SK-N-SH (cell line): ENCODE measurements around the gene HLA-DQB2.

Experiments
- CHD2 ChIP-seq: fragments of 150-350 bp; IDR thresholded peaks from 2 replicates; pipeline ENCODE4 v1.6.1; 2018; ENCODE audit warnings: low read length; ENCODE audit not compliant: partially characterized antibody
- CTCF ChIP-seq: fragments of 200-600 bp; sonication (generic); IDR thresholded peaks from 2 replicates; pipeline ENCODE4 v1.6.1; 2017; ENCODE audit warnings: antibody characterized with exemption, mild to moderate bottlenecking, moderate library complexity
- MAX ChIP-seq: IDR thresholded peaks from 2 replicates; pipeline ENCODE4 v1.4.0; 2012; ENCODE audit warnings: low read depth
- MEF2A ChIP-seq: IDR thresholded peaks from 2 replicates; pipeline ENCODE4 v1.4.0; 2012; ENCODE audit warnings: low read depth, borderline replicate concordance
- RXRA ChIP-seq: IDR thresholded peaks from 2 replicates; pipeline ENCODE4 v1.4.0; 2012; ENCODE audit warnings: low read depth, mild to moderate bottlenecking, borderline replicate concordance
- TEAD4 ChIP-seq: IDR thresholded peaks from 2 replicates; pipeline ENCODE4 v1.4.0; 2012; ENCODE audit warnings: mild to moderate bottlenecking, borderline replicate concordance; ENCODE audit not compliant: insufficient read depth

GRCh38 chr6:32761548-32761947 is 1.8 kb downstream of the HLA-DQB2 start:
- no peak for TF ChIP-seq CHD2
- no peak for TF ChIP-seq CTCF
- no peak for TF ChIP-seq TEAD4
- no peak for TF ChIP-seq MEF2A
- no peak for TF ChIP-seq RXRA
- TF ChIP-seq MAX: no peak
